GM23338 (cell line): ENCODE measurements around the gene PSMG1.

Experiments used
- CREB1 ChIP-seq: fragments of 250-450 bp; sonication (Bioruptor Pico); IDR thresholded peaks from 2 replicates; pipeline ENCODE4 v1.5.0; 2020; ENCODE audit warnings: low read depth, mild to moderate bottlenecking, moderate library complexity
- CTCF ChIP-seq, 2 experiments: fragments of 200-600 bp in 1 of 2; sonication (generic) in 1 of 2; conservative IDR thresholded peaks; 2 replicates each; pipeline versions ENCODE4 v1.5.1 to v1.6.1; 2016 to 2017; ENCODE audit warnings: antibody characterized with exemption in 2 of 2, low read depth in 2 of 2, mild to moderate bottlenecking in 2 of 2, moderate library complexity in 1 of 2
- EZH2 ChIP-seq: fragments of 200-600 bp; sonication (generic); IDR thresholded peaks from one replicate; pipeline ENCODE4 v1.8.0; 2017; ENCODE audit warnings: antibody characterized with exemption, mild to moderate bottlenecking, low read depth; ENCODE audit not compliant: unreplicated experiment
- EZH2phosphoT487 ChIP-seq: fragments of 200-600 bp; sonication (generic); IDR thresholded peaks from one replicate; pipeline ENCODE4 v1.8.1; 2018; ENCODE audit warnings: antibody characterized with exemption; ENCODE audit not compliant: unreplicated experiment
- JUNB ChIP-seq: IDR thresholded peaks from one replicate; pipeline ENCODE4 v1.6.1; 2016; ENCODE audit warnings: antibody characterized with exemption; ENCODE audit not compliant: unreplicated experiment
- NANOG ChIP-seq: IDR thresholded peaks from 2 replicates; pipeline ENCODE4 v1.6.1; 2016; ENCODE audit warnings: antibody characterized with exemption, borderline replicate concordance
- POLR2AphosphoS5 ChIP-seq: IDR thresholded peaks from 2 replicates; pipeline ENCODE4 v1.6.1; 2016; ENCODE audit warnings: antibody characterized with exemption, low read depth
- REST ChIP-seq: IDR thresholded peaks from one replicate; pipeline ENCODE4 v1.6.1; 2018; ENCODE audit warnings: antibody characterized with exemption; ENCODE audit not compliant: unreplicated experiment
- STAT1 ChIP-seq: IDR thresholded peaks from one replicate; pipeline ENCODE4 v1.6.1; 2016; ENCODE audit warnings: antibody characterized with exemption; ENCODE audit not compliant: unreplicated experiment
- ZNF114 ChIP-seq: fragments of 250-450 bp; sonication (Bioruptor Pico); IDR thresholded peaks from 2 replicates; pipeline ENCODE4 v1.5.0; 2020; ENCODE audit warnings: mild to moderate bottlenecking, moderate library complexity

- TF ChIP-seq POLR2AphosphoS5: no peak
- no peak for TF ChIP-seq CTCF (conservative IDR thresholded peaks at IDR 0.05; ENCODE audit: low read depth in 2 of 2)
- TF ChIP-seq REST: no peak
- TF ChIP-seq EZH2: no peak
- TF ChIP-seq CREB1: no peak
- TF ChIP-seq EZH2phosphoT487: no peak
- no peak for TF ChIP-seq JUNB
- TF ChIP-seq ZNF114 (CRISPR knock-in tag): no peak
- no peak for TF ChIP-seq STAT1
- no peak for TF ChIP-seq NANOG
These were observed 32.4 kb downstream of the PSMG1 start for GRCh38 chr21:39150877-39151276.
